ENCODE measurements around the gene ZP2.
"Not testable (repeated sequence)": the region's sequence is repeated elsewhere in the genome, so short reads cannot be mapped to it uniquely, and the experiment has no call there.

The ZP2 gene

GRCh38 chr16:21203155-21203797, 8.1 kb downstream of the ZP2 start:
- TF ChIP-seq CTCF (IDR thresholded peaks at IDR 0.05; ENCODE audit: low read depth, low read length) = no peak
- H3K4me3 ChIP-seq (ENCODE audit: low read depth, low read length) = no peak overlapping the region
- DNase-seq = no peak

GRCh38 chr16:21199607-21200218, 11.7 kb downstream of the ZP2 start:
- H3K27ac ChIP-seq = no peak overlapping the region
- no peaks in the 10 kb centered on the region for H3K36me3 ChIP-seq
- no peaks in the 10 kb centered on the region for H3K9me3 ChIP-seq (ENCODE audit: severe bottlenecking)
- no peak overlapping the region for H3K4me3 ChIP-seq (ENCODE audit: low read depth, low read length)
- no peak for DNase-seq
- no peak for TF ChIP-seq CTCF (IDR thresholded peaks at IDR 0.05; ENCODE audit: low read depth, low read length)
- H3K27me3 ChIP-seq (ENCODE audit: insufficient read depth, low read depth, severe bottlenecking) = no peaks in the 10 kb centered on the region

More at GRCh38 chr16:21203155-21203797, 8.1 kb downstream of the ZP2 start:
- H3K27ac ChIP-seq = no peak overlapping the region
- H3K9me3 ChIP-seq (ENCODE audit: severe bottlenecking) = no peaks in the 10 kb centered on the region
- no peaks in the 10 kb centered on the region for H3K27me3 ChIP-seq (ENCODE audit: insufficient read depth, low read depth, severe bottlenecking)
- H3K36me3 ChIP-seq = no peaks in the 10 kb centered on the region

- H3K36me3 ChIP-seq = no peaks in the 10 kb centered on the region
- no peak for DNase-seq
- H3K9me3 ChIP-seq (ENCODE audit: severe bottlenecking) = no peaks in the 10 kb centered on the region
- TF ChIP-seq CTCF (IDR thresholded peaks at IDR 0.05; ENCODE audit: low read depth, low read length) = no peak
- H3K27me3 ChIP-seq (ENCODE audit: insufficient read depth, low read depth, severe bottlenecking) = no peaks in the 10 kb centered on the region
- H3K27ac ChIP-seq = no peak overlapping the region
- H3K4me3 ChIP-seq (ENCODE audit: low read depth, low read length) = no peak overlapping the region
These were observed 13.8 kb downstream of the ZP2 start for GRCh38 chr16:21197621-21198020.

GRCh38 chr16:21197112-21197511, 14.3 kb downstream of the ZP2 start:
- H3K9me3 ChIP-seq (ENCODE audit: severe bottlenecking) = no peaks in the 10 kb centered on the region
- no peak for DNase-seq
- H3K36me3 ChIP-seq = no peaks in the 10 kb centered on the region
- no peak overlapping the region for H3K27ac ChIP-seq
- no peak overlapping the region for H3K4me3 ChIP-seq (ENCODE audit: low read depth, low read length)
- no peaks in the 10 kb centered on the region for H3K27me3 ChIP-seq (ENCODE audit: insufficient read depth, low read depth, severe bottlenecking)
- no peak for TF ChIP-seq CTCF (IDR thresholded peaks at IDR 0.05; ENCODE audit: low read depth, low read length)

GRCh38 chr16:21195330-21195729, 16.0 kb downstream of the ZP2 start:
- DNase-seq; H3K27ac ChIP-seq; H3K27me3 ChIP-seq (ENCODE audit: insufficient read depth, low read depth, severe bottlenecking); H3K9me3 ChIP-seq (ENCODE audit: severe bottlenecking); H3K4me3 ChIP-seq (ENCODE audit: low read depth, low read length); H3K36me3 ChIP-seq: not testable (repeated sequence)

GRCh38 chr16:21194771-21195301, 16.5 kb downstream of the ZP2 start:
- DNase-seq = no peak
- no peak for TF ChIP-seq CTCF (IDR thresholded peaks at IDR 0.05; ENCODE audit: low read depth, low read length)
- no peak overlapping the region for H3K27ac ChIP-seq
- H3K27me3 ChIP-seq (ENCODE audit: insufficient read depth, low read depth, severe bottlenecking) = no peaks in the 10 kb centered on the region
- H3K4me3 ChIP-seq (ENCODE audit: low read depth, low read length) = no peak overlapping the region
- H3K9me3 ChIP-seq (ENCODE audit: severe bottlenecking) = peaks cover 4% of the 10 kb centered on the region
- H3K36me3 ChIP-seq = no peaks in the 10 kb centered on the region
